ENCODE results near the gene PREX1. TPM values are rescaled to one million over a fixed set of nuclear protein-coding genes. Genes with fewer than 3 reads are reported as not detected.

PREX1 gene
- total RNA-seq, 1 donor from 2014 or later = 17.7 TPM

DNA sequence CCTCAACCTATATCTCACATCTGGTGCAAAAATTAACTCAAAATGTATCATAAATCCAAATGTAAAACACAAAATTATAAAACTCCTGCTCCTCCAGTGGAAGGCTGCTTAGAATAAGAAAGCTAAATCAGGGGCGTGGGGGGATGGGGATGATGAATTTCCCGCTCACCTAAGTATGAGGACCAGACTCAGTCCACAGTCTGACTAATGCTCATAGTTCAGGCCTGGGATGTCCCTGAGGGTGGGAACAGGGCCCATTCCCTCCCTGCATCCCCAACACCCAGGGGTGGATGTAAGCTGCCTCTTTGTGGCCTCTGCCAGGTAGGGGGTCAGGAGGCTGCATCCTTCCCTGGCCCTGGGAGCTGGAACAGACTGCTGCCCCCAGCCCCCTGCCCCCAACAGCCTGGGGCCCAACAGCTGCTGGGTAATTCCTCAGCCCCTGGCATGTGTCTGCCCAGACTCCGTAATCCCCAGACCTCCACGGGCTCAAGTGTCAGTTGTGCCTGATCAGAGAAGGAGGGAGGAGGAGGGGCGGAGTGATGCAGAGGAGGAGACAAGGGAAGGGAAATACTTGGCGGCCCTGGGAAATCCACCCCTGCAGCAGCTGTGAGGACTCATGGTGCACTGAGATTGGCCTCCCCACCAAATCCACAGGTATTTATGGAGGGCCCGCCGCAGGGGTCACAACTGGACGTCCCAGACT lies 224.5 kb downstream of the PREX1 start:
- H3K27me3 ChIP-seq = no peaks in the 10 kb centered on the region
- no peaks in the 10 kb centered on the region for H3K4me1 ChIP-seq
- H3K36me3 ChIP-seq = no peaks in the 10 kb centered on the region
- H3K4me3 ChIP-seq = no peak overlapping the region
- DNase-seq (ENCODE audit: extremely low spot score in 2 of 2) = no peak
- intact Hi-C loops (cut with DNase I) = no loop called here
- TF ChIP-seq POLR2A (IDR thresholded peaks at IDR 0.05) (no peak), POLR2AphosphoS5 (IDR thresholded peaks at IDR 0.05; ENCODE audit: insufficient read depth in 1 of 2, low read depth in 1 of 2) (no peak)
- TF ChIP-seq, protein P1, sequence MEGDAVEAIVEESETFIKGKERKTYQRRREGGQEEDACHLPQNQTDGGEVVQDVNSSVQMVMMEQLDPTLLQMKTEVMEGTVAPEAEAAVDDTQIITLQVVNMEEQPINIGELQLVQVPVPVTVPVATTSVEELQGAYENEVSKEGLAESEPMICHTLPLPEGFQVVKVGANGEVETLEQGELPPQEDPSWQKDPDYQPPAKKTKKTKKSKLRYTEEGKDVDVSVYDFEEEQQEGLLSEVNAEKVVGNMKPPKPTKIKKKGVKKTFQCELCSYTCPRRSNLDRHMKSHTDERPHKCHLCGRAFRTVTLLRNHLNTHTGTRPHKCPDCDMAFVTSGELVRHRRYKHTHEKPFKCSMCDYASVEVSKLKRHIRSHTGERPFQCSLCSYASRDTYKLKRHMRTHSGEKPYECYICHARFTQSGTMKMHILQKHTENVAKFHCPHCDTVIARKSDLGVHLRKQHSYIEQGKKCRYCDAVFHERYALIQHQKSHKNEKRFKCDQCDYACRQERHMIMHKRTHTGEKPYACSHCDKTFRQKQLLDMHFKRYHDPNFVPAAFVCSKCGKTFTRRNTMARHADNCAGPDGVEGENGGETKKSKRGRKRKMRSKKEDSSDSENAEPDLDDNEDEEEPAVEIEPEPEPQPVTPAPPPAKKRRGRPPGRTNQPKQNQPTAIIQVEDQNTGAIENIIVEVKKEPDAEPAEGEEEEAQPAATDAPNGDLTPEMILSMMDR (IDR thresholded peaks at IDR 0.05) = no peak
- no peak overlapping the region for H3K27ac ChIP-seq
- no peaks in the 10 kb centered on the region for H3K9me3 ChIP-seq

DNA sequence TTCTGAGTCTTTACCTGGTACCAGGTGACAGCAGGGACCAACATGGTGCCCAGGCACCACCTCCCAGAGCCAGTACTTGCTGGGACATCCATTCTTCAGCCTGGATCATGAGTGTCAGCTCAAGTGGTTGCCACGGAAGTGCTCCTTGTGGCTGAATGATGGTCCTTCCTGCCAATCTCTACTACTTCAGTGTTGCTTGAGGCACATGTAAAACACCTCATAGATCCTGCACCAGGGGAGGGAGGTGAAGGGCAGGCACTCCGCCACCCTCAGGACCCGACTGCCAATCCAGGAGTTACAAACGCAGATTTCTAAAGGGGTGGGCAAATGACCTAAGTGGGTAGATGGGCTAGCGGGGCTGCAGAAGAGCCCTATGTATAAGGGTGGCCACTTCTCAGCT lies 226.0 kb downstream of the PREX1 start:
- Histone ChIP-seq H3K27ac (no peak overlapping the region), H3K9me3 (no peaks in the 10 kb centered on the region), H3K4me3 (no peak overlapping the region), H3K36me3 (no peaks in the 10 kb centered on the region), H3K27me3 (no peaks in the 10 kb centered on the region), H3K4me1 (no peaks in the 10 kb centered on the region)
- no peak for DNase-seq (ENCODE audit: extremely low spot score in 2 of 2)
- TF ChIP-seq, protein P1 (IDR thresholded peaks at IDR 0.05) = no peak
- TF ChIP-seq POLR2A (IDR thresholded peaks at IDR 0.05) = no peak
- intact Hi-C loops (cut with DNase I) = no loop called here

DNA sequence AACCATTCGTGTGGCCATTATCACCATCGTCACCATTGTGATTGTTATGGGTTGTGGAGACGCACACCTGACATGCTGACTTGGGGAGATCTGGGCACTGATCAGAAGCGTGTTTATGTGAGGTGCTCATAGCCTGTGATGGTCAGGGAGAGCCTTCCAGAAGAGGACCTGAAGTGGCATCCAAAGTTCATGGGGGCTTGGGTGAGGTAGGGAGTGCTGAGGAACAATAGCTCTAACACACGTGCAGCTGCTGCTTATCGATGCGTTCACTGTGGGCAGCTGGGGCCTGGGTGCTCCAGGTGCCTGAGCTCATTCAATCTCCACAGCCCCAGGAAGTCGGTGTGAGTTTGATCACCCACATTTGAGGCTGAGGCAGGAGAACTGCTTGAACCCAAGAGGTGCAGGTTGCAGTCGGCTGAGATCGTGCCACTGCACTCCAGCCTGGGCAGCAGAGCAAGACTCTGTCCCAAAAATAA lies 227.3 kb downstream of the PREX1 start:
- H3K27ac ChIP-seq = no peak overlapping the region
- H3K4me1 ChIP-seq = no peaks in the 10 kb centered on the region
- intact Hi-C loops (cut with DNase I) = no loop called here
- H3K9me3 ChIP-seq = no peaks in the 10 kb centered on the region
- no peak for TF ChIP-seq POLR2AphosphoS5 (IDR thresholded peaks at IDR 0.05; ENCODE audit: insufficient read depth in 1 of 2, low read depth in 1 of 2)
- no peak for TF ChIP-seq POLR2A (IDR thresholded peaks at IDR 0.05)
- TF ChIP-seq, protein P1 (IDR thresholded peaks at IDR 0.05) = no peak
- H3K27me3 ChIP-seq = no peaks in the 10 kb centered on the region
- DNase-seq (ENCODE audit: extremely low spot score in 2 of 2) = no peak
- no peaks in the 10 kb centered on the region for H3K36me3 ChIP-seq
- H3K4me3 ChIP-seq = no peak overlapping the region

DNA sequence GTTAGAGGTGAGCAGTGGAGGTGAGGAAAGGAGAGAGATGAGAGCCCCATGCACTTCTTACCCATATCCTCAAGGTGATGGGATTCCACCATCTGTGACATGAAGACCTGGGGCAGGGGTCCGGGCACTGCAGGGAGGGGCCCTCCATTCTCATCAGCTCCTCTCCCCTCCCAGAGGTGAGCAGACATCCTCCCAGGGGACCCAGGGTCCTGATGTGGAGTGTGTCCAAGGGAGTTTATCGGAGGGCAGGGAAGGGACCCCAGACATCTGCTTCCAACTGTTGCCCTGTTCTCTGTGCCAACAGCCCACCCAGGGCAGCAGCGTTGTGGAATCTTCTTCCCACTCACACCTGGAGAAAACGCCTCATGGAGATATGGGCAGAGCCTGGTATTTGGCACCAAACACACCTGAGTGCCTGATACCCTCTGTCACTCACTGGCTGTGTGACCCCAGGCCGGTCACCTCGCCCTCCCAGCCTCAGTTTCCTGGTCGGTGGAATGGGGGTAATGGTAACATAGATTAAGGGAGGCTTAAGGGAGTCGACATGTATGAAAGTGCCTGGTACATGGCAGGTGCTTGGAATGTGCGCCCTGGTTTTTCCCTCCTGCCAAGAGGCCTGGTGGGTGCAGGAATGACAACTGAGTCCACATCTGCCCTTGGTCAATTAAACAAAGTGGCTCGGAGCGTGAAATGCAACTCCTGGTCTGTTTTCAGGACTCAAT lies 227.9 kb downstream of the PREX1 start:
- H3K27me3 ChIP-seq = no peaks in the 10 kb centered on the region
- no peaks in the 10 kb centered on the region for H3K36me3 ChIP-seq
- intact Hi-C loops (cut with DNase I) = no loop called here
- no peak overlapping the region for H3K27ac ChIP-seq
- H3K4me1 ChIP-seq = no peaks in the 10 kb centered on the region
- H3K9me3 ChIP-seq = no peaks in the 10 kb centered on the region
- TF ChIP-seq POLR2A (IDR thresholded peaks at IDR 0.05) (no peak), POLR2AphosphoS5 (IDR thresholded peaks at IDR 0.05; ENCODE audit: insufficient read depth in 1 of 2, low read depth in 1 of 2) (no peak)
- TF ChIP-seq, protein P1 (IDR thresholded peaks at IDR 0.05) = no peak
- DNase-seq (ENCODE audit: extremely low spot score in 2 of 2) = no peak
- H3K4me3 ChIP-seq = no peak overlapping the region

Data from vagina (tissue), 2 donors.